A549 (cell line): ENCODE measurements around the gene KATNIP. TPM values are rescaled to one million over a fixed set of nuclear protein-coding genes. Genes with fewer than 3 reads are reported as not detected.

Source experiments
- ATAC-seq, 2 experiments: fragments of 200-7000 bp in 1 of 2; fragments of >200 bp in 1 of 2; cut with Nextera tagmentation in 1 of 2; cut with Tn5 transposase in 1 of 2; 3 replicates each; pipeline versions ENCODE4 v1.8.0 to v1.9.1; 2018 to 2020; ENCODE audit warnings: mild to moderate bottlenecking in 1 of 2, moderate library complexity in 1 of 2
- CTCF ChIA-PET: fragments of 300-600 bp; sonication (Branson Sonifier 250); formaldehyde crosslinking; extraction: SDS; loops from one replicate; lab custom pipeline; 2021; ENCODE audit warnings: antibody characterized with exemption, inconsistent platforms; lab: Yijun Ruan, JAX
- POLR2A ChIA-PET: fragments of 350-600 bp; formaldehyde crosslinking; extraction: SDS; loops from one replicate; lab custom pipeline; 2021; ENCODE audit warnings: antibody characterized with exemption, inconsistent platforms; lab: Yijun Ruan, JAX
- DNase-seq, 2 experiments: peaks; one replicate each; pipeline versions ENCODE4 v3.0.0 to v3.0.0-alpha.2; 2011 to 2016; ENCODE audit warnings: low read depth in 1 of 2, low spot score in 1 of 2
- FAIRE-seq: peaks from 2 replicates; lab custom pipeline; 2011; peaks lifted over from hg19 to GRCh38; lab: Jason Lieb, UNC
- H3K27ac ChIP-seq, 2 experiments: fragments of >200 bp; sonication (Bioruptor Twin); formaldehyde crosslinking; 3 replicates each; pipeline ENCODE4 v1.5.1; 2016 to 2017
- H3K4me1 ChIP-seq: fragments of >200 bp; sonication (Bioruptor Twin); formaldehyde crosslinking; 3 replicates; pipeline ENCODE4 v1.6.1; 2016
- H3K4me2 ChIP-seq: fragments of >200 bp; sonication (Bioruptor Twin); formaldehyde crosslinking; 3 replicates; pipeline ENCODE4 v1.6.1; 2016
- H3K4me3 ChIP-seq: fragments of >200 bp; sonication (Bioruptor Twin); formaldehyde crosslinking; 3 replicates; pipeline ENCODE4 v1.5.1; 2016
- H3K9me3 ChIP-seq: fragments of >200 bp; sonication (Bioruptor Twin); formaldehyde crosslinking; 3 replicates; pipeline ENCODE4 v1.6.1; 2016
- CBX2 ChIP-seq: fragments of 200-600 bp; sonication (generic); IDR thresholded peaks from 2 replicates; pipeline ENCODE4 v1.6.1; 2016; ENCODE audit warnings: low read depth, mild to moderate bottlenecking, borderline replicate concordance
- CBX8 ChIP-seq: fragments of 200-600 bp; sonication (generic); IDR thresholded peaks from 2 replicates; pipeline ENCODE4 v1.6.1; 2016
- CHD2 ChIP-seq: fragments of 150-350 bp; IDR thresholded peaks from 2 replicates; pipeline ENCODE4 v1.6.1; 2014; ENCODE audit warnings: low read length; ENCODE audit not compliant: partially characterized antibody
- E2F6 ChIP-seq: IDR thresholded peaks from 2 replicates; pipeline ENCODE4 v1.6.1; 2012; ENCODE audit warnings: low read depth, borderline replicate concordance
- EHF ChIP-seq: fragments of 250-450 bp; sonication (Bioruptor Pico); IDR thresholded peaks from 2 replicates; pipeline ENCODE4 v1.5.0; 2020; ENCODE audit warnings: mild to moderate bottlenecking
- ESRRA ChIP-seq: fragments of 150-350 bp; IDR thresholded peaks from 2 replicates; pipeline ENCODE4 v1.6.1; 2014; ENCODE audit warnings: mild to moderate bottlenecking, low read length, borderline replicate concordance
- FOXS1 ChIP-seq: fragments of 250-450 bp; sonication (Bioruptor Pico); IDR thresholded peaks from 2 replicates; pipeline ENCODE4 v1.5.0; 2020; ENCODE audit warnings: mild to moderate bottlenecking, moderate library complexity
- GATA3 ChIP-seq: IDR thresholded peaks from 2 replicates; pipeline ENCODE4 v1.6.1; 2012; ENCODE audit warnings: borderline replicate concordance
- HEYL ChIP-seq: fragments of 250-450 bp; sonication (Bioruptor Pico); IDR thresholded peaks from 2 replicates; pipeline ENCODE4 v1.8.0; 2021; ENCODE audit warnings: mild to moderate bottlenecking, moderate library complexity
- HMGXB4 ChIP-seq: fragments of 250-450 bp; sonication (Bioruptor Pico); IDR thresholded peaks from 2 replicates; pipeline ENCODE4 v1.5.0; 2021; ENCODE audit warnings: mild to moderate bottlenecking, moderate library complexity, borderline replicate concordance
- HOXB13 ChIP-seq: fragments of 250-450 bp; sonication (Bioruptor Pico); IDR thresholded peaks from 2 replicates; pipeline ENCODE4 v1.5.0; 2020; ENCODE audit warnings: low read depth, mild to moderate bottlenecking, moderate library complexity
- KDM1A ChIP-seq: fragments of 200-600 bp; sonication (generic); IDR thresholded peaks from 2 replicates; pipeline ENCODE4 v1.6.1; 2016; ENCODE audit warnings: low read depth, mild to moderate bottlenecking
- KDM5A ChIP-seq: fragments of 200-600 bp; sonication (generic); IDR thresholded peaks from 2 replicates; pipeline ENCODE4 v1.6.1; 2016; ENCODE audit warnings: antibody characterized with exemption, mild to moderate bottlenecking
- MAX ChIP-seq: IDR thresholded peaks from 2 replicates; pipeline ENCODE4 v1.6.1; 2012
- NPAS2 ChIP-seq: fragments of 250-450 bp; sonication (Bioruptor Pico); IDR thresholded peaks from 2 replicates; pipeline ENCODE4 v1.8.0; 2022; ENCODE audit warnings: mild to moderate bottlenecking, moderate library complexity, borderline replicate concordance
- NR3C1 ChIP-seq: fragments of >200 bp; sonication (Bioruptor Twin); formaldehyde crosslinking; IDR thresholded peaks from 3 replicates; pipeline ENCODE4 v1.6.1; 2017
- RAD21 ChIP-seq, 2 experiments: fragments of >200 bp in 1 of 2; sonication (Bioruptor Twin) in 1 of 2; formaldehyde crosslinking in 1 of 2; IDR thresholded peaks in 1 of 2; conservative IDR thresholded peaks in 1 of 2; 2 replicates in 1 of 2; 3 replicates in 1 of 2; pipeline ENCODE4 v1.6.1; 2012 to 2018; ENCODE audit warnings: inconsistent platforms in 1 of 2
- RARB ChIP-seq: fragments of 250-450 bp; sonication (Bioruptor Pico); IDR thresholded peaks from 2 replicates; pipeline ENCODE4 v1.8.0; 2021; ENCODE audit warnings: mild to moderate bottlenecking, moderate library complexity
- RNF2 ChIP-seq: fragments of 200-600 bp; sonication (generic); IDR thresholded peaks from 2 replicates; pipeline ENCODE4 v1.6.1; 2016; ENCODE audit warnings: low read depth, mild to moderate bottlenecking, antibody characterized with exemption, moderate library complexity, borderline replicate concordance
- SMC3 ChIP-seq: fragments of >200 bp; sonication (Bioruptor Twin); formaldehyde crosslinking; IDR thresholded peaks from 3 replicates; pipeline ENCODE4 v1.6.1; 2018; ENCODE audit warnings: inconsistent platforms
- TP53 ChIP-seq: fragments of 250-450 bp; sonication (Bioruptor Pico); IDR thresholded peaks from 2 replicates; pipeline ENCODE4 v1.5.0; 2021; ENCODE audit warnings: mild to moderate bottlenecking, moderate library complexity
- ZC3H11A ChIP-seq: fragments of 450-650 bp; IDR thresholded peaks from 2 replicates; pipeline ENCODE4 v1.6.1; 2014; ENCODE audit warnings: antibody characterized with exemption, mild to moderate bottlenecking
- ZFP36 ChIP-seq: fragments of 450-650 bp; IDR thresholded peaks from 2 replicates; pipeline ENCODE4 v1.6.1; 2014; ENCODE audit warnings: borderline replicate concordance; ENCODE audit not compliant: partially characterized antibody
- ZSCAN20 ChIP-seq: fragments of 250-450 bp; sonication (Bioruptor Pico); IDR thresholded peaks from 2 replicates; pipeline ENCODE4 v1.8.0; 2022; ENCODE audit warnings: mild to moderate bottlenecking, moderate library complexity
- WGBS: methylation state at CpG from one replicate; pipeline ENCODE4 v1.1.6; 2017; ENCODE audit errors: missing lambda C conversion rate; 5-methylcytosine and 5-hydroxymethylcytosine counted together
- polyA plus RNA-seq, 4 experiments: library from polyadenylated mRNA; depleted of rRNA in 3 of 4; stranded (reverse); fragments of >200 nt; fragmentation: RNase III in 1 of 4; extraction: RNeasy Plus Mini Kit Qiagen cat#74134 plus additional on column Dnase treatment in 1 of 4; gene quantifications; 2 replicates in 3 of 4; 3 replicates in 1 of 4; pipeline ENCODE4 v1.2.3, GENCODE V29; 2011 to 2017

The KATNIP gene
- polyA plus RNA-seq, 2 of the 4 experiments (the other 2 are of a cell fraction), result 12.8 to 27.1 TPM

- Histone ChIP-seq H3K4me1 (no peaks in the 10 kb centered on the region), H3K27ac (no peak overlapping the region), H3K9me3 (peaks cover 4% of the 10 kb centered on the region; the same call in 1 of the 3 replicates), H3K4me3 (no peak overlapping the region), H3K4me2 (no peak overlapping the region)
- ATAC-seq (no peak), FAIRE-seq (no peak), DNase-seq (no peak)
- ChIA-PET CTCF (interaction anchor here (1.2 to 4.4 kb wide), 2 partner anchors 13 to 48 kb away, joined by 3 to 17 read pairs; no protein-coding TSS in a partner anchor), POLR2A (no interaction called here)
- WGBS, result 93% methylated on average over 4 of the region's 4 CpGs
- TF ChIP-seq NR3C1 (no peak), EHF (CRISPR knock-in tag) (no peak), KDM1A (no peak)
Observed at GRCh38 chr16:27591837-27592236, 41.9 kb downstream of the KATNIP start.

- no peak overlapping the region for H3K27ac ChIP-seq
- no peak overlapping the region for H3K4me2 ChIP-seq
- no peak for ATAC-seq
- DNase-seq, result no peak
- ChIA-PET POLR2A (no interaction called here), CTCF (interaction anchor here (4.4 kb wide), 1 partner anchor 9 kb away, joined by 17 read pairs; no protein-coding TSS in a partner anchor)
- H3K9me3 ChIP-seq, result no peaks in the 10 kb centered on the region
- H3K4me1 ChIP-seq, result no peaks in the 10 kb centered on the region
- H3K4me3 ChIP-seq, result no peak overlapping the region
- no peak for TF ChIP-seq E2F6
- TF ChIP-seq ESRRA, result no peak
- no peak for TF ChIP-seq RARB (CRISPR knock-in tag)
- no peak for TF ChIP-seq EHF (CRISPR knock-in tag)
- TF ChIP-seq GATA3, result no peak
- no peak for TF ChIP-seq CHD2
- TF ChIP-seq ZSCAN20 (CRISPR knock-in tag), result no peak
- no peak for TF ChIP-seq SMC3
- TF ChIP-seq, all 56 proteins: peak for 0
- 62% methylated on average over 4 of the region's 4 CpGs for WGBS
- FAIRE-seq, result no peak
Observed at GRCh38 chr16:27595475-27595874, 45.5 kb downstream of the KATNIP start.

- no peak overlapping the region for H3K4me2 ChIP-seq
- ATAC-seq (no peak), DNase-seq (no peak)
- 75% methylated on average over 6 of the region's 6 CpGs for WGBS
- H3K4me1 ChIP-seq, result no peaks in the 10 kb centered on the region
- POLR2A ChIA-PET, result no interaction called here
- no peak overlapping the region for H3K4me3 ChIP-seq
- no peaks in the 10 kb centered on the region for H3K9me3 ChIP-seq
- TF ChIP-seq FOXS1 (no peak), CBX2 (no peak), CHD2 (no peak), RNF2 (no peak), MAX (no peak), SMC3 (no peak), ZFP36 (no peak), NPAS2 (CRISPR knock-in tag) (no peak), HOXB13 (CRISPR knock-in tag) (no peak), ZC3H11A (no peak), EHF (CRISPR knock-in tag) (no peak), HEYL (CRISPR knock-in tag) (no peak), RARB (CRISPR knock-in tag) (no peak), TP53 (CRISPR knock-in tag) (no peak), RAD21 (conservative IDR thresholded peaks at IDR 0.05 in 1 of 2, IDR thresholded peaks at IDR 0.05 in 1 of 2) (no peak), ESRRA (no peak), HMGXB4 (CRISPR knock-in tag) (no peak), CBX8 (no peak), KDM5A (no peak), NR3C1 (no peak)
- TF ChIP-seq, all 56 proteins: peak for 0
- FAIRE-seq, result no peak
- CTCF ChIA-PET, result interaction anchor here (4.4 kb wide), 1 partner anchor 8 kb away, joined by 17 read pairs; no protein-coding TSS in a partner anchor
- no peak overlapping the region for H3K27ac ChIP-seq
Observed at GRCh38 chr16:27595993-27596392, 46.0 kb downstream of the KATNIP start.
